HG03039 (cell line): ENCODE results near the gene ZNF608.

Experiments
- ATAC-seq: cut with Tn5 transposase; IDR thresholded peaks from one replicate; pipeline ENCODE4 v1.9.1; 2021; ENCODE audit warnings: mild to moderate bottlenecking, moderate library complexity; ENCODE audit not compliant: unreplicated experiment

The ZNF608 gene

DNA sequence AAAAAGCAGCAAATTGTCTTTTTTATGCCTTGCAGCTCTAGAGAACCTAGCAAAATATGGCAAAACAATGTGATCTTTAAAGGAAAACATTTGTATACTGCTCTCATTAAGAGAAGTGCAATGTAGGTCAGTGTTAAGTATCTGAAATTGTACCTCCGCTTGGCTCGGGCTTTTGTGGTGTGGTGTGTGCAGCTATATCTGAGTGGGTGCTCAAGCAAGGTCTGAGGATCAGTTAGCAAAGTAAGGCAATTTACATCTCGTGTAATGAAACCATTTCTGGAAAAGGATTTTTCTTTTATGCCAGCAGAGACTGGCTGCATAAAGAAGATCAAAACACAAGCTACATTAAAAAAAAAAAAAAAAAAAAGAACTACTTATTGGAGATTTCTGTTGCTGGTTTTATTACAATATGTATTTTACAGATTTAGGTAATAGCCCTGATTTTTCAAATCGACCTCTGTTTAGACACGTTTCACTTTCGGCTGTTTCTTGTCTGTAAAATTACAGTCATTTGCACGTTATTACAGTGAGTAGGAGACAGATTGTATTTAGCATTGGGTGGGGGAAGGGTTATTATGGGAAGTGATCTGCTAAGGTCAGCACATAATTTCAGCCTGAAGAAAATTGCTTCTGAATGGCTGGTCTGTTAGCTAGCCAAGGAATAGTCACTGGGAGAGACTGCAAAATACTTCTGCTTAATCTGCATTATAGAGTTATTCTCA, 7.9 kb upstream of the ZNF608 start:
- no peak for ATAC-seq

- no peak for ATAC-seq
These were observed 6.6 kb upstream of the ZNF608 start for GRCh38 chr5:124752854-124753720.

DNA sequence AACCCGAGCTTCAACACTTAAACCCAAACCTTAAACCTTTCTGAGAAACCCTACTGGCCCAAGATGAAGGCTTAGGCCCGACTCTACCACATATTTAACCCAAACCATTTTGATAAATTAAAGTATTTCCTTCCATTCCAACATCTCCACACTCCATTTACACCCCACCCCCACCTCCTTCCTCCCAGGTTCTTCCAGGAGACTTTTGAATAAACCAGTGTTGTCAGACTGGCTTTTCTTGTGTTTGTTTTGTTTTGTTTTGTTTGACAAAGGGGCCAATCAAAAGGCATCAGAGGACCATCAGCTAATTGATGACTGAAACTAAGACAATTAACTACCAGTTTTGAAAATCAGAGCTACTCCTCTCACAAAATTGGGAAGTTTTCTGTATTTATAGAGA, 4.6 kb upstream of the ZNF608 start:
- ATAC-seq: no peak

- ATAC-seq: peak; percentile 87
These were observed 2.5 kb upstream of the ZNF608 start for GRCh38 chr5:124748687-124749594.

- peak; percentile 41 for ATAC-seq
These were observed 1.6 kb upstream of the ZNF608 start for GRCh38 chr5:124747791-124748686.

- ATAC-seq: peak; percentile 20
These were observed 714 bp upstream of the ZNF608 start for GRCh38 chr5:124746916-124747790.

- no peak for ATAC-seq
These were observed 1.2 kb downstream of the ZNF608 start for GRCh38 chr5:124745007-124745927.

DNA sequence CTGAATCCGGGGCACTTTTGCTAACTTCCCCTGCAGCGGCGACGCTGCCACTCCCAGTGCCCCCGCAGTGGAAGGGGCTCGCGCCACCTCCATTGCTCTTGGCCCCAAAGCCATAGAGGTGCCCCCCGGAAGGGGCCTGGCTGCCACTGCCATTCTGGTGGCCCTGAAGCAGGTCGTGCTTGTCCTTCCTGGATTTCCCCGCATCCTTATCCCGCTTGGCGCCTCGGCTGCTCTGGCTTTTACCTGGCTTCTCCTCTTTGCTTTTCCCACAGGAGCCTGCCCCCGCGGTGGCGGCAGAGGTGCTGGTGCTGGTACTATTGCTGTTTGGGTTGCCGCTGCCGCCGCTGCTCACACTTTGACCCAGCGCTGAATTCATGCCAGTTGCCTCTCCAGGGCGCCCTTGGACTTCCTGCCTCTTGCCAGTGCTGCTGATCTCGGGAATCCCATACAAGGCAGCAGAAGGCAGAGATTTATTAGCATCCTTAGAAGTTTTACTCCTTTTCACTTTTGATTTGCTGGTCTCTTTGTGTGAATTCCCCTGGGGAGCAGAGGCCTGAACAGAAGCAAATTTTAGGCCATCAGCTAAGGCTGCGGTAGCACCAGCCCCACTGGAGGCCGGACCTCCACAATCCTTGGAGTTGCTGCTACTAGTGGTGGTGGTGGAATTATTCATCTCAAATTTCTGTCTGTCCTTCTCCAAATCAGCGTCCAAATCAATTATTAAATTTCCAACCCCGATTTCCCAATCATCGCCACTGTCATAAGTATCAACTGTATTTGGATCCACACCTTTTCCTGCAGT, 2.1 kb downstream of the ZNF608 start:
- no peak for ATAC-seq

- ATAC-seq: no peak
These were observed 2.8 kb downstream of the ZNF608 start for GRCh38 chr5:124743602-124744169.

DNA sequence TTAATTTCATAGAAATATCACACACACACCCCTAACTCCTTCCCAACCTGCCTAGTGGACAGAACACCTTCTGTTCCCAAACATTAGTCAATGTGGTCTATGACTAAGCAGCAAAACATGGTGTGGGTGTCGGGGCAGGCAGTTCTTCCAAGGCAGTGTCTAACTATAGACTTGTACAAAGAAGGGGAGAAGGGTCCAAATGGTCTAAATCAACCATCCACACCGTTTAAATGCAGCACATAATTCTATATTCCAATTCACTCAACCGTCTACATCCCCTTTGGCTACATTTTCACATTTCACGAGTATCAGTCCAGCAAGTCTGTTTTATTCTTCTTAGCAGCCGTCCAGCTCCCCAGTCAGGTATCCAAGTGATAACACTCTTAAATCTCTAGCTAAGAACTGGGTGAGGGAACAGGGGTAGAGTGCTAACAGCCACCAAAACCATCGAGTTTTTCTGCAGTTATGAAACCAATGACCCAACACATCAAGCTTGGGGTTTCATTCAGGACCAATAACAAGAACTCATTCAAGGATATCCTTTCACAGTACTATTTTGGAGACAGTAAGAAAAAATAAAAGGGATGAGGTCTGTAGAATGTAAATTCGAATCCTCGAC, 3.3 kb downstream of the ZNF608 start:
- ATAC-seq: no peak

DNA sequence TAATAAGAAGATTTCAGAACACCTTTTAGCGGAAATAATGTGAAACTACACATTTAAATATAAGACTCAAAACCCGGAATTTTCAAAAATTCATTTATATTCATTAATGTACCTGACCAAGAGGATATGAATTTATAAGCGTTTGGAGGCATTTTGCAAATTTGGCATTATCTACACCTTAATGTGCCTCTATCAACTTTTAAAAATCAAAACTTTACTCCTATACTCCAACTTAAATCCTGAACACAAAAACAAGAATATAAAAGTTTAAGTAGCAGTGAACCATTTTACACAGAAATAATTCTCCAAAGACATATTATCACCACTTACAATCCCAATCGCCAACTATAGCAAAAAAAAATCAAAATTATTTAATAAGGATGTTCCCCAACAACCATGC, 3.9 kb downstream of the ZNF608 start:
- ATAC-seq: no peak

GRCh38 chr5:124741711-124742496, 4.5 kb downstream of the ZNF608 start:
- ATAC-seq: no peak

DNA sequence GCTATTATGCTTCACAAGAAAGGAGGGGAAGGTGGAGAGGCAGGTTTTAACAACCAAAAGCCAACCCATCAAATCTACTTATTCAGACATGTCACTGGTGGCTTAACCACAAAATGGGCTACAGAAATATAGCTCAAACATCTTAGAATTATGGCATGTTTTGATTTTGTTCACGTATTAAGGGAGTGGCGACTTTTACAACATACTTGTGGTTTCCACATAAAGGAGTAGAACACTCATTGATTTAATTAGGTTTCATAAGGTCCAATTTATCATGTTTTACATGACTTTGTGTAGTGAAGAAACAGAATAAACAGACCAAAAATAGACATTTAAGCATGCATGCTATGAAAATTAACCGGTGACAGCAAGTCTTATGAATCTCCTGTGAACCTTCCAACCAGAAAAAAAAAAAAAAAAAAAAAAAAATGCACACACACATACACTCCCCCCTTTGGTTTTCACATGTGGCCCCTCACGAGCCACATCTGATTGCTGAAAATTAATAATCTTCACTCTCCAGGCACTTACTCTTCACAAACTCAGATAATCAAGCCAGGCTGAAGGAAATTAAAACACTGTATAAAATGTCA, 5.4 kb downstream of the ZNF608 start:
- ATAC-seq: no peak

DNA sequence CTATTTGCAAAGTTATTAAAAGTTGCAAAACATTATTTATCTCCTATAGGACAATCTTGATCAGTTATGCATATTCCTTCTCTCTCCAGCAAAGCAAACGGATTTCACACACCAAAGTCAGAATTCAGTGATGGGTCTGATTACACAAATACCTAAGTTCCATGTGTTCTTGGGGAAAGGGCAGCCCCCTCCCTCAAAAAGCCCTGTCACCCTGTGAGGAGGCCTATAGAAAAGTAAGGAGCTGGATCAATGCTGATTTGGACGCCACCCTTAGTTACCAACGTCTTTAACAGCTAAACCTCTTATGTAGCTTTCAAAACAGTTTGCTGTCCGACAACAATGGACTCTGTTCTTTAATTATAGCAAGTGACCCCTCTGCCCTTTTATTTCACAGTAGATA, 6.4 kb downstream of the ZNF608 start:
- no peak for ATAC-seq

DNA sequence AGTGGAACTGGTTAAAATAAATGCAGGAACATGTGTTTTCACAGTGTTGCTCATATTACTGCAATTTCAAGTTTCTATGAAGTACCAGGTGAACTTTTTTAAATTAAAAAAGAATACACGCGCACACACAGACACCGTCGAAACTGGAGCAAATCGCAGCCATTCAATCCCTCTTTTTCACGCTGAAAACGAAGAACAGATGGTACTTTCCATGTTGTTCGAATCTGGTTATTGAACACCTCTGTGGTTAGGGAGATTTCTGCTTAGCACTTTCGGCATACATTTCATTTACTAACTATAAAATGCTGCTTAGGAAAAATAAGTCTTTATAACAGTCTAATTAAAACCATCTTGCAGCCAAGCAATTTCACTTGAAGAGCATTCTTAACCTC, 6.8 kb downstream of the ZNF608 start:
- no peak for ATAC-seq
